Fibroblast of mammary gland (primary cell): ENCODE measurements around the gene LPP.

ENCODE experiments used
- DNase-seq: peaks from one replicate; pipeline ENCODE4 v3.0.0-alpha.2; 2010; ENCODE audit warnings: low read depth
- H3K4me3 ChIP-seq: 2 replicates; pipeline ENCODE4 v1.5.1; 2011; ENCODE audit warnings: low read depth, mild to moderate bottlenecking, low read length, moderate library complexity; ENCODE audit not compliant: control insufficient read depth
- TF ChIP-seq, protein P1 (sequence below): conservative IDR thresholded peaks from 2 replicates; pipeline ENCODE4 v1.5.1; 2011; ENCODE audit warnings: low read depth, low read length, inconsistent platforms; ENCODE audit not compliant: control insufficient read depth, insufficient read depth

Gene LPP

DNA sequence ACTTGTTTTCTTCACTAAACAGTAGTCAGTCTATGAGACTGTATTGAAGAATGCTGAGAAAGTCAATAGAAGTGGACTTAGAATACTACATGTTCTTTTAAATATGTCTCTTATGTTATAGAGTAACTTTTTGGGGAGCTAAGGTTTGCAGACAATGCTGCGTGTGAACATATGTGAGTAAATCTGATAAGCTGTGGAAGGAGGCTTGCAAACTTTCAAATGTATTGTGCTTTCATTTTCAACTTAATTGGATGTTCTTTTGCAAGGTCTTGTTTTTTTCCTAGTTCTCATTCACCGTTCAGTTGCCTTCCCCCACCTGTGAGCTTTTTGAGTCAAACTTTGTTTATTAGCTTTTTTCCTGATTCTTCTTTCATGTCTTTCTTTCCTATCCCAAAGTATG, 176.2 kb downstream of the LPP start:
- H3K4me3 ChIP-seq, result no peak overlapping the region
- TF ChIP-seq, protein P1, sequence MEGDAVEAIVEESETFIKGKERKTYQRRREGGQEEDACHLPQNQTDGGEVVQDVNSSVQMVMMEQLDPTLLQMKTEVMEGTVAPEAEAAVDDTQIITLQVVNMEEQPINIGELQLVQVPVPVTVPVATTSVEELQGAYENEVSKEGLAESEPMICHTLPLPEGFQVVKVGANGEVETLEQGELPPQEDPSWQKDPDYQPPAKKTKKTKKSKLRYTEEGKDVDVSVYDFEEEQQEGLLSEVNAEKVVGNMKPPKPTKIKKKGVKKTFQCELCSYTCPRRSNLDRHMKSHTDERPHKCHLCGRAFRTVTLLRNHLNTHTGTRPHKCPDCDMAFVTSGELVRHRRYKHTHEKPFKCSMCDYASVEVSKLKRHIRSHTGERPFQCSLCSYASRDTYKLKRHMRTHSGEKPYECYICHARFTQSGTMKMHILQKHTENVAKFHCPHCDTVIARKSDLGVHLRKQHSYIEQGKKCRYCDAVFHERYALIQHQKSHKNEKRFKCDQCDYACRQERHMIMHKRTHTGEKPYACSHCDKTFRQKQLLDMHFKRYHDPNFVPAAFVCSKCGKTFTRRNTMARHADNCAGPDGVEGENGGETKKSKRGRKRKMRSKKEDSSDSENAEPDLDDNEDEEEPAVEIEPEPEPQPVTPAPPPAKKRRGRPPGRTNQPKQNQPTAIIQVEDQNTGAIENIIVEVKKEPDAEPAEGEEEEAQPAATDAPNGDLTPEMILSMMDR, result no peak
- no peak for DNase-seq

DNA sequence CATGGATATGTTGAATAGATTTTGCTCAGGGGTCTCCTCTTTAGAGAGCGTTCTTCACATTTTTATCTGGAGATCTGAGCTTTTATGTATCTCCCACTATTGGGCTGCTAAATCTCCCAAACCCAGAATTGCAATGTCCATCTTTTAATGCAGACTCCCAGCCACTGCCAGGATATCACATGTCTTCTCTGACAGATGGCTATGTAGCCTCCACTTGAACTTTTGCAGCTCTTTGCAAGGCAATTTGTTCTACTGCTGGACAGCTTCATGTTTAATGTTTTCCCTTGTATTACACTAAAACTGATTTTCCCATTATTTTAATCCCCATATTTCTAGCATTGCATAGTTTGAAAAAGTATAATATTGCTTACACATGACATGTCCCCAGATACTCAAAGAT, 177.2 kb downstream of the LPP start:
- no peak overlapping the region for H3K4me3 ChIP-seq
- TF ChIP-seq, protein P1, result no peak
- DNase-seq, result no peak

DNA sequence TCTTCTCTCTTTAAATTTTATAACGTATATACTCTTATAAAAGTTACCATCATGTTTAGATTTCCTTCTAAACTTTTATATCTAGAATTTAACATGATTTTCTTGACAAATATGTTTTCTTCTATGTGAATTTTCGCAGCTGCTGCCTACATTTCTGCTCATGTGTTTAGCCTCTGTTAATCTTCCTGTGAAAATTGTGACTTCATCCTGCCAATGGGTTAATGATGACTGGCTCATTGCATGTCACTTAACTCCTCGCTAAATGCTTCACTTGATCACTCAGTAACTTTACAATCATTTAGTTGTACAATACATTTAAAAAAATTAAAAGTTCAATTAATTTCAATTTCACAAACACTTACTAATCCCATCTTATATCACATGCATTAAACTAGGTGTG, 178.1 kb downstream of the LPP start:
- DNase-seq, result no peak
- TF ChIP-seq, protein P1, result no peak

DNA sequence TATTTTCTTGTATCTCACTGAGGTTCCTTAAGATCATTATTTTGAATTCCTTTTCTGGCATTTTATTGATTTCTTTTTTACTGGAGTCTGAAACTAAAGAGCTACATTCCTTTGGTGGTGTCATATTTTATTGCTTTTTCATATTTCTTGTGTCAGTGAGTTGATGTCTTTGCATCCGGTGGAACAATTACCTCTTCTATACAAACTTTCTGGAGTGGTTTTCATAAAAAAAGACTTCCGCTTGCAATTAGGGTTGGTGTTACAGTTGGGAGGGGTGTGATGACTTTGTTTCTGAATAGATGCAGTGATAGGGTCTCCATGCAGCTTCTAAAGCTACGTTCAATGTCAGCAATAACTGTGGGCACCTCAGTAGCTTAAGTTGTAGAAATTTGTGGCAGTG, 181.7 kb downstream of the LPP start:
- DNase-seq, result no peak
- H3K4me3 ChIP-seq, result no peak overlapping the region
- TF ChIP-seq, protein P1, result no peak

More for the DNA sequence above, 178.1 kb downstream of the LPP start:
- no peak overlapping the region for H3K4me3 ChIP-seq

DNA sequence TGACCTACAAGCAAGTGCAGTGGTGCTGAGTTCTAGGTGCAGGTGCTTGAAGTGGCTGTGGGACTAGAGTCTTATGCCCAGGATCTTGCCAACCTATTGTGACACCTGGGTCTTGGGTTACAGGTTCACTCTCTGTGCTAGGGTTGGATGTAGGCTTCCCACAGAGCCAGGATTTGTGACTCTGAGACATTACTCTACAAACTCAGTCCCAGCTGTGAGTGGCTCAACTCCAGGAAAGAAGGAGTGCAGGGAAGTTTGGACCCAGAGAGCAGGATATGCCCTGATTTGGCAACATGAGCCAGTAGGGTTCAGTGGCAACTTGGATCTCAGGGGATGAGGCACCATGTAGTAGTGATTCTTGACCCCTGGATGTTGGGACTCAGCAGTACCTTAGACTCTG, 182.2 kb downstream of the LPP start:
- no peak for DNase-seq
- no peak overlapping the region for H3K4me3 ChIP-seq
- TF ChIP-seq, protein P1, result no peak

DNA sequence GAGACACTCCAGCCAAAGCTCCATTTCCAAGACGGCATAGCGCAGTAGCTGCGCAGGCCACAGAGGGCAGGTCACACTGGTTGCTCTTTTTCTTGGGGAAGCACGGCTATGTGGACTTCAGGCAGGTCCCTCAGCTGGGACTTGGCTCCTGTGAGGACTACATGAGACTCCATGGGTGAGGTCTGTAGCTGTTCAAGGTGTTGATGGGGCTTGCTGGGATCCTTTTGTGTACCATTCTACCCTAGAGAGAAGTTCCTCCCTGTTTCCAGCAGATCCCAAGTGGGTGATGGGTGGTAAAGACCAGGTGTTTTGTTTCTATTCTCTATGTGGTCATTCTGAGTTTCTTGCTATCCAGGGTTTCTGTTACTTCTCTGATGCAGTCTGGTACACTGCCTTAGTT, 183.3 kb downstream of the LPP start:
- H3K4me3 ChIP-seq, result no peak overlapping the region
- DNase-seq, result no peak
- TF ChIP-seq, protein P1, result no peak

DNA sequence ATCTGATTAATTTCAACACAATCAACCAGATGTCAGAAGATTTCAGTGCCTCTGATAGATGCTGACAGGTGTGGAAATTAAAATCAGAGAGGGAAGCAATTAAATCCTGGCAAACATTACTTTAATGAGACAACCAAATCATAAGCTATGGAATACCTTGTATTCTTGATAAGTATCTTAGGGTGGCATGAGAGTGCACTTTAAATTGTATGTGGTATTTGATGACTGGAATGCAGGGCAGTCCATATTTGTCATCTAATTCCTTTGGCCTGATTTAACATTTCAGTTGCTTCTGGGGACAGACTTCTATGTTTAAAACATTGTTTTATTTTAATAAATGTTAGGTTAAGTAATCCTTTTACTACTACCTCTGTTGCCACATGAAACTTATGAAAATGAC, 184.1 kb downstream of the LPP start:
- TF ChIP-seq, protein P1, result no peak
- no peak overlapping the region for H3K4me3 ChIP-seq
- no peak for DNase-seq
